Measurements from ENCODE around the gene FRY.

The FRY gene

DNA sequence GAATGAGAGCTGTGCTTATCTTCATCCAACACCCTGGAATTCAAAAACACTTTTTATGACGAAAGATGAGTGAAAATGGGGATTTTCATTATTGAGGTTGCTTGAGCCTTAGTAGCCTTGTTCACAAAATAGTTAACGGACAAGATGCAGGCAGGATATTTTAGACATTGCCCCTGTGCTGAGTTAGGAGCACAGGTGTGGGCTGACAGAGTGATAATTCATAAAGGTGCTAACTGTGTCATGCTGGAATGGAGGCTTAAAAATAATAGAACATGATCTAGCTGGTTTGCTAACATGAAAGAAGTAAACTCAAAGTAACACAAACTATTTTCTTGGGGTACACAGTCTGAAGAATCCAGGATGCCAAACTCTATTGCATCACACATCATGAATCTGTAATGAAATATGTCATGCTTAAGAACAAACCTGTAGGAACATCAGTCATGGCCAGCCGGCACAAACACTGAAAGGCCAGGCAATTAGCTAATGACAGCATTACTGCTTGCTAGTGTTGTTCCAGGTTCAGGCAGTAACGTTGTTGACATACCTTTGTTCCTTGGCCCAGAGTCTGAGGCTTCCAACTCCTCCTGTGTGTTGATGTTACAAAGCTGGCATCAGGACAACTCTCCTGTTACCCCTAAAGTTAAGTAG is 55.3 kb downstream of the FRY start:
- no peak for TF ChIP-seq PATZ1 (CRISPR knock-in tag; IDR thresholded peaks at IDR 0.05; ENCODE audit: borderline replicate concordance)
- no peak for ATAC-seq

DNA sequence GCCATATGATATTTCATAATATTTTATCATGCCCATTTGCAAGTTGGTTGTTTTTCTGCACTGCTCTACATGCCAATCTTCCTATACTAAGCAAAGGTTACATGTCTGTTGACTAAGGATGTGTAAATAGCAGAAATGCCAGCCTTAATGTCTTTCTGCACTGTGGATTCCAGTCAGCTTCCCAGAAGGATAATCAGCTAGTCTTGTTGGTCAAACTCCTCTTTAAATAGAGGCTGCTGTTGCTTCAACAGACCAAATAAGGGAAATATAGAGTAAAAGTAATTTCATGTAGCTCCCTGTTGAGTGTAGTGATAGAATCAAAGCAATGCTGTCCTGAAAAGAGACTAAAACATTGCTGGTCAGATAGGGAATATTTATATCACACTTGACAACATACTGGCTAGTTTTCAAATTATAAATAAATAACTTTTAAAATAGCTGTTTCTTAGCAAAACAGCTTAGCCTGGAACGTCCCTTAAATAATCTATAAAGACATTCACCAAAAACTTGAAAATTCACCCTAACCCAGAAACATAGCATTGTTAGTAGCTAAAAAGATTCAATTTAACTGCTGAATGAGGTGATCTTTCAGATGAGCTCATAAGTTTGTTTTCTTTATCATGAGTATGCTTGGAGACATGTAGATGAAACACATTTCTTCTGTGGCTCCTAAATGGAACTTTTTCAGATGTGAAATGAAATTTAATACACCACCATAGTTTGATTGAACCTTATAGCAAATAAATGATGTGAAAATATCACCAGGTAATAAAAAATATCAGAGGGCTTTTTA is 56.6 kb downstream of the FRY start:
- no peak for TF ChIP-seq OSR1 (CRISPR knock-in tag; IDR thresholded peaks at IDR 0.05)
- no peak for TF ChIP-seq CSDC2 (CRISPR knock-in tag; IDR thresholded peaks at IDR 0.05)
- no peak for TF ChIP-seq ARNTL (CRISPR knock-in tag; IDR thresholded peaks at IDR 0.05; ENCODE audit: borderline replicate concordance, low read depth)
- TF ChIP-seq TCF4 (CRISPR knock-in tag; IDR thresholded peaks at IDR 0.05; ENCODE audit: borderline replicate concordance): no peak
- TF ChIP-seq ZNF8 (CRISPR knock-in tag; IDR thresholded peaks at IDR 0.05): no peak
- TF ChIP-seq TOX (CRISPR knock-in tag; IDR thresholded peaks at IDR 0.05; ENCODE audit: borderline replicate concordance): no peak
- no peak for TF ChIP-seq GLIS3 (CRISPR knock-in tag; IDR thresholded peaks at IDR 0.05)
- TF ChIP-seq SNAI2 (CRISPR knock-in tag; IDR thresholded peaks at IDR 0.05): no peak
- no peak for ATAC-seq

DNA sequence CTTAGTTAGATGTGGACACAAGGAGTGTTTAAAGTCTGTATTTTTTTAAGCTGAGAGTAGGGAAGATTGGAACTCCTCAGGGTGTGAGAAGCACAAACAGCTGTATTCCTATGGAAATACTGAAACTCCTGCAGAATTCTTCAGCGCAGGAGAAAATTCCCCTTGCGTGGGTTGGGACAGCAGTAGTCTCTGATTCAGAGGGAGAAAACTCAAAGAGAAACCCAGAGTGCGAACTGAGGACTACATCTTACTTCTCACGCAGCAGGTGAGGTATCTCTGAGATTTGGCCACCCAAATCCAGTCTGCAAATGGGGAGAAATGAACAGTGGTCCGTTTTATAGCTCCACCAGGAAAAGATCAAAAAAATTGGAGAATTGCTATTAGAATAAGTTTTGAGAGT is 60.9 kb downstream of the FRY start:
- TF ChIP-seq ZC3H10 (CRISPR knock-in tag; IDR thresholded peaks at IDR 0.05): no peak
- no peak for TF ChIP-seq ZFP30 (CRISPR knock-in tag; IDR thresholded peaks at IDR 0.05)
- no peak for TF ChIP-seq OSR1 (CRISPR knock-in tag; IDR thresholded peaks at IDR 0.05)
- TF ChIP-seq ARNTL (CRISPR knock-in tag; IDR thresholded peaks at IDR 0.05; ENCODE audit: borderline replicate concordance, low read depth): no peak
- no peak for TF ChIP-seq SNAI2 (CRISPR knock-in tag; IDR thresholded peaks at IDR 0.05)
- no peak for TF ChIP-seq ZNF565 (CRISPR knock-in tag; conservative IDR thresholded peaks at IDR 0.05; ENCODE audit: low read depth)
- TF ChIP-seq BACH2 (CRISPR knock-in tag; IDR thresholded peaks at IDR 0.05; ENCODE audit: borderline replicate concordance): no peak
- no peak for TF ChIP-seq ZNF8 (CRISPR knock-in tag; IDR thresholded peaks at IDR 0.05)
- no peak for TF ChIP-seq ZFP3 (CRISPR knock-in tag; IDR thresholded peaks at IDR 0.05)
- TF ChIP-seq GLIS3 (CRISPR knock-in tag; IDR thresholded peaks at IDR 0.05): no peak
- TF ChIP-seq CSRNP3 (CRISPR knock-in tag; IDR thresholded peaks at IDR 0.05): no peak
- TF ChIP-seq ISL1 (CRISPR knock-in tag; IDR thresholded peaks at IDR 0.05): no peak
- TF ChIP-seq ESRRG (CRISPR knock-in tag; IDR thresholded peaks at IDR 0.05): no peak
- TF ChIP-seq RARB (CRISPR knock-in tag; IDR thresholded peaks at IDR 0.05): no peak
- ATAC-seq: no peak

DNA sequence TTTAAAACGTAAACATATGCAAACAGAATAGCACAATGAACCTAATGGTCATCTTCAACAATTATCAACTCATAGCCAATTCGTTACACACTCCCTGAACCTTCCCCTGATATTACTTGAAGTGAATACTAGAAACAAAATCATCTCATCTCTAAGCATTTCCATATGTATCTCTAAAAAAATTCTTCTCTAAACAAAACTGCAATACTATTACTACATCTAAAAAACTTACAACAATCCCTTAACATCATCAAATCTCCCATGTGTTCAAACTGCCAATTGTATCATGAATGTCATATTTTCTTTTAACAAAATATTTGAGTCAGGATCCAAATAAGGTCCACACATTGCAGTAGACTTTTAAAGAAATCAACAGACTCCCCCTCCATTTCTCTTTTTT is 61.4 kb downstream of the FRY start:
- no peak for ATAC-seq
- TF ChIP-seq PPARA (CRISPR knock-in tag; IDR thresholded peaks at IDR 0.05; ENCODE audit: borderline replicate concordance) (no peak), GLIS3 (CRISPR knock-in tag; IDR thresholded peaks at IDR 0.05) (no peak), ARNTL (CRISPR knock-in tag; IDR thresholded peaks at IDR 0.05; ENCODE audit: borderline replicate concordance, low read depth) (no peak), ZFP3 (CRISPR knock-in tag; IDR thresholded peaks at IDR 0.05) (no peak), ESRRG (CRISPR knock-in tag; IDR thresholded peaks at IDR 0.05) (no peak), CREB5 (CRISPR knock-in tag; IDR thresholded peaks at IDR 0.05; ENCODE audit: low read depth) (no peak), TCF4 (CRISPR knock-in tag; IDR thresholded peaks at IDR 0.05; ENCODE audit: borderline replicate concordance) (no peak), RARB (CRISPR knock-in tag; IDR thresholded peaks at IDR 0.05) (no peak), ZNF70 (CRISPR knock-in tag; IDR thresholded peaks at IDR 0.05) (no peak), ISL1 (CRISPR knock-in tag; IDR thresholded peaks at IDR 0.05) (no peak), BACH2 (CRISPR knock-in tag; IDR thresholded peaks at IDR 0.05; ENCODE audit: borderline replicate concordance) (no peak)
- TF ChIP-seq, protein P1, sequence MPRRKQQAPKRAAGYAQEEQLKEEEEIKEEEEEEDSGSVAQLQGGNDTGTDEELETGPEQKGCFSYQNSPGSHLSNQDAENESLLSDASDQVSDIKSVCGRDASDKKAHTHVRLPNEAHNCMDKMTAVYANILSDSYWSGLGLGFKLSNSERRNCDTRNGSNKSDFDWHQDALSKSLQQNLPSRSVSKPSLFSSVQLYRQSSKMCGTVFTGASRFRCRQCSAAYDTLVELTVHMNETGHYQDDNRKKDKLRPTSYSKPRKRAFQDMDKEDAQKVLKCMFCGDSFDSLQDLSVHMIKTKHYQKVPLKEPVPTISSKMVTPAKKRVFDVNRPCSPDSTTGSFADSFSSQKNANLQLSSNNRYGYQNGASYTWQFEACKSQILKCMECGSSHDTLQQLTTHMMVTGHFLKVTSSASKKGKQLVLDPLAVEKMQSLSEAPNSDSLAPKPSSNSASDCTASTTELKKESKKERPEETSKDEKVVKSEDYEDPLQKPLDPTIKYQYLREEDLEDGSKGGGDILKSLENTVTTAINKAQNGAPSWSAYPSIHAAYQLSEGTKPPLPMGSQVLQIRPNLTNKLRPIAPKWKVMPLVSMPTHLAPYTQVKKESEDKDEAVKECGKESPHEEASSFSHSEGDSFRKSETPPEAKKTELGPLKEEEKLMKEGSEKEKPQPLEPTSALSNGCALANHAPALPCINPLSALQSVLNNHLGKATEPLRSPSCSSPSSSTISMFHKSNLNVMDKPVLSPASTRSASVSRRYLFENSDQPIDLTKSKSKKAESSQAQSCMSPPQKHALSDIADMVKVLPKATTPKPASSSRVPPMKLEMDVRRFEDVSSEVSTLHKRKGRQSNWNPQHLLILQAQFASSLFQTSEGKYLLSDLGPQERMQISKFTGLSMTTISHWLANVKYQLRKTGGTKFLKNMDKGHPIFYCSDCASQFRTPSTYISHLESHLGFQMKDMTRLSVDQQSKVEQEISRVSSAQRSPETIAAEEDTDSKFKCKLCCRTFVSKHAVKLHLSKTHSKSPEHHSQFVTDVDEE (CRISPR knock-in tag; IDR thresholded peaks at IDR 0.05): no peak

Measured in SK-N-SH treated with all-trans-retinoic acid at 6 μM for 48 hours (cell line).